GM21723 (cell line): ENCODE results near the gene POMT2.

ENCODE experiments used
- ATAC-seq: cut with Tn5 transposase; IDR thresholded peaks from one replicate; pipeline ENCODE4 v1.9.1; 2021; ENCODE audit warnings: mild to moderate bottlenecking, moderate library complexity; ENCODE audit not compliant: unreplicated experiment

The POMT2 gene

GRCh38 chr14:77245820-77246219 lies 74.9 kb downstream of the POMT2 start:
- ATAC-seq = no peak

- ATAC-seq = no peak
Measured at GRCh38 chr14:77243853-77244252, 76.8 kb downstream of the POMT2 start.

- ATAC-seq = no peak
Measured at GRCh38 chr14:77242752-77243151, 77.9 kb downstream of the POMT2 start.

- ATAC-seq = no peak
Measured at GRCh38 chr14:77241955-77242354, 78.7 kb downstream of the POMT2 start.

- ATAC-seq = no peak
Measured at GRCh38 chr14:77240336-77240915, 80.3 kb downstream of the POMT2 start.

GRCh38 chr14:77239412-77239811 lies 81.3 kb downstream of the POMT2 start:
- no peak for ATAC-seq

- ATAC-seq = no peak
Measured at GRCh38 chr14:77238996-77239395, 81.7 kb downstream of the POMT2 start.

- no peak for ATAC-seq
Measured at GRCh38 chr14:77238356-77238755, 82.3 kb downstream of the POMT2 start.

- ATAC-seq = no peak
Measured at GRCh38 chr14:77236814-77237213, 83.9 kb downstream of the POMT2 start.

GRCh38 chr14:77231721-77232120 lies 89.0 kb downstream of the POMT2 start:
- ATAC-seq = no peak

GRCh38 chr14:77230914-77231313 lies 89.8 kb downstream of the POMT2 start:
- no peak for ATAC-seq

GRCh38 chr14:77228056-77228455 lies 92.6 kb downstream of the POMT2 start:
- no peak for ATAC-seq

GRCh38 chr14:77225892-77226557 lies 94.7 kb downstream of the POMT2 start:
- no peak for ATAC-seq

- no peak for ATAC-seq
Measured at GRCh38 chr14:77225254-77225653, 95.4 kb downstream of the POMT2 start.
